ENCODE results near the gene BBS9.
"Not testable (repeated sequence)": the region's sequence is repeated elsewhere in the genome, so short reads cannot be mapped to it uniquely, and the experiment has no call there.

Gene BBS9

GRCh38 chr7:33128990-33129805 lies at the start of gene BBS9:
Gene BBS9, plus strand, starts transcription at chr7:33129564. Its CDS starts 16,689 bp downstream, at chr7:33146253.
- peak; percentile 97 for DNase-seq (ENCODE audit: low spot score)

DNA sequence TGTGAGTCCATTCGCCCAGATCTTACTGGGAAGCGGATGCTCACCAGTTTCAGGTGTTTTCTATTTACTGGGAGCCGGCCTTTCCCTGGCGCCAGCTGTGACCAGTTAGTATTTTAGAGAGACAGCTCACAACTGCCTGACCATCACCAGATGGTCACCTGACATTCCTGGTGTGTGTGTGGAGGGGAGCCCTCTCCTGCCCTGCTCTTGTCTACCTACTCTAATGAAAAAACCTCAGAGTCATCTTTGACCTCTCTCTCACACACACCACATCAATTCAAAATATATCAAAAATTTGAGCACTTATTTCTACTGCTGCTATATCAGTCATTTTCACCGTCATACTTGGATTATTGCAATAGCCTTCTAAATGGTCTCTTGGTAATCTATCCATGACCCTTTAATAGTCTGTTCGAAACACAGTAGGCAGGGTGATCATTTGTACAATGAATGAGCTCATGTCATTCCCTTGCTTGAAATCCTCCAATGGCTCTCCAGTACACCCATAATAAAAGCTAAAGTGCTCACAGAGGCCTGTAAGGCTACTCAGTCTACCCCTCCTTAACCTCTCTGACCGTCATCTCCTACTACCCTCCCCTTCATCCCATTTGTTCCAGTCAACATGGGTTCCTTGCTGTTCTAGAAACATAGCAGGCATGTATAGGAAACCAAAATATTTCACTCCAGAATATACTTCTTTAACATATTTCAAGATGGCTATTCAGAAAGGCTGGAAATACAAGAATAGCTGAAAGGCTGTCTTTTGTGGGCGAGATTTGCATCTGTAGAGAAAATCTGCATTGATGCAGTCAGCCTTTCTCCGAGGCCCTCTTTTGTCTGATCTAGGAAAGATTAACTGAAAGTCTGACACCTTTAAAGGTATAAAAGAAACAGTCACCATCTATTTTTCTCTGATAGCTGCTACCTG lies 49.3 kb upstream of the BBS9 start:
- no peak for FAIRE-seq

More at GRCh38 chr7:33128990-33129805, at the start of gene BBS9:
- peak; percentile 91 for FAIRE-seq

GRCh38 chr7:33087356-33087755 lies 42.0 kb upstream of the BBS9 start:
- FAIRE-seq, result no peak
- no peak for DNase-seq (ENCODE audit: low spot score)

More for the DNA sequence above, 49.3 kb upstream of the BBS9 start:
- DNase-seq (ENCODE audit: low spot score), result no peak

- no peak for FAIRE-seq
Observed at GRCh38 chr7:33087858-33088257, 41.5 kb upstream of the BBS9 start.

GRCh38 chr7:33089142-33089541 lies 40.2 kb upstream of the BBS9 start:
- FAIRE-seq (no peak), DNase-seq (ENCODE audit: low spot score) (no peak)

More at GRCh38 chr7:33087858-33088257, 41.5 kb upstream of the BBS9 start:
- no peak for DNase-seq (ENCODE audit: low spot score)

DNA sequence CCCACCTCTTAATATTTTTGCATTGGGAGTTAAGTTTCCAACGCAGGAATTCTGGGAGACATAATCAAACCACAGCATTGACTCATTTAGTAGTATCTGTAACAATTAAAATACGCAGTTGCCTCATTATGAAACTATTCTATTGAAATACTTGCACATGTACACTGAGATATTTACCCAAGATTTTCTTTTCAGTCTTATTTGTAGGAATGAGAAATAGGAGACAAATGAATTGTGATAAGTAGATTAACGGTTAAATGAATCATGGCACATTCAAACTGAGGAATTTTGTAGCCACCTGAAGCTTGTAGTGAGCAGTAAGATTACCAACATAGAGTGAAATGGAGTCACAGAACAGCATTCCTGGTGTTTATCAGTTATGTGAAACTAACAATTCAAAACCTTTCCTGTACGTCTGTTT lies 38.2 kb upstream of the BBS9 start:
- FAIRE-seq, result no peak
- DNase-seq (ENCODE audit: low spot score), result no peak

GRCh38 chr7:33091641-33092191 lies 37.6 kb upstream of the BBS9 start:
- FAIRE-seq (peak; percentile 40), DNase-seq (ENCODE audit: low spot score) (no peak)

GRCh38 chr7:33093266-33093665 lies 36.1 kb upstream of the BBS9 start:
- DNase-seq (ENCODE audit: low spot score), result no peak
- no peak for FAIRE-seq

DNA sequence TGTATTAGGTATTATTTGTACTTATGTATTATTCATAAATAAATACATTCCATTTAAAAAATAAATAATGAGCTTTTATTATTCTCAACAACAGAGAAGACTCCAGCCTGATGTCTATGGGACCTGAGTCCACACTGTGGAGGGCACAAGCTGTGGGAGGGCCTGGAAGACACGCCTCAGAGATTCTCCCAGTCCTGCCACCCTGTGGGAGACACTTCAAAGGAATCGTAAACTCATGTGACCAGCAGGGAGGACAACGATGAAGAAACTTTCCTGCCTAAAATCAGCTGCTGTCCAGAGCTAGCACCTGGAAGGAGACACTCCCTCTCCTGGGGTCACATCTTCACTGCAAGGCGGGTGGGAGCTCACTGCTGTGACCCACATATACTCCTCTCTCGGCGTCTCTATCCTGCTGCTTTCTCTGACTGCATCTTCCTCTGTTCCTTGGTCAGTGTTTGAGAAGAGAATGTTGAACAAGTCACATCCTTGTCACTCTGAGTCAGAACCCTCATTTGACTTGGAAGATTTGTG lies 34.6 kb upstream of the BBS9 start:
- DNase-seq (ENCODE audit: low spot score), result not testable (repeated sequence)
- FAIRE-seq, result peak; percentile 76

DNA sequence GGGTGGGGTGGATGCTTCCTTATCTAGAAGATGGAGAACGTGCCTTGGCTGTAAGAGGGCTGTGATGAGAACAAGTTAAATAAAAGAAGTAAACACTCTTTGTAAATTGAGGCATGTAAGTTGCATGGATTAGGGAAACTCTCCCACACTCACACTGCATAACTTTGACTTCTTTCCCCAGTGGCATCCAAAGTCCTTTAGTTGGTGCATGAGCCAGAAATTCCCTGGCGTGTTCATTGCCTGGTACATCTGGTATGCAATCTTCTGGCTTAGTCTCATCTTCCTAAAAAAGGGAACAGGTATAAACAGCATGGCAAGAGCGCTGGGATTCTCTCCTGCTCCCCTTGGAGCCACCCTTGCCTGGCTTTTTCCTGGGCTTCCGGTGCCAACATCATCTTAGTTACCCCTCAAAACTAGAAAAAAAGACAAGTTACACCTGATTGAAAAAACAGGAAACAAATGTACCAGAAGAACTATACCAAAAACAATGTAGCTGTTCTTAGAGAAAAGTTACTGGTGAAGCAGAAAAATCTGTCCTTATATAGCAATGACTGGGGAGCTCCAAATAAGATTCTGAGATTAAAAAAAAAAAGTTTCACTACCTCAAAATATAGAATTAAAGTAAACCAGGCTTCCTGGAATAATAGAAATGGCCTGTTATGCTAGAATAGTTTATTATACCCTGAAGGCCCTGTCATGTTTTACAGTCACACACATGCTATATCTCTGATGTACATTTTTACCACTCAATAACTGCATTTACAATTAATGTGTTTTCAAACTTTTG lies 30.0 kb upstream of the BBS9 start:
- no peak for DNase-seq (ENCODE audit: low spot score)
- FAIRE-seq, result no peak

GRCh38 chr7:33100770-33101169 lies 28.6 kb upstream of the BBS9 start:
- DNase-seq (ENCODE audit: low spot score), result no peak

GRCh38 chr7:33101906-33102305 lies 27.5 kb upstream of the BBS9 start:
- DNase-seq (ENCODE audit: low spot score), result no peak
- FAIRE-seq, result no peak

More at GRCh38 chr7:33100770-33101169, 28.6 kb upstream of the BBS9 start:
- no peak for FAIRE-seq

- FAIRE-seq (no peak), DNase-seq (ENCODE audit: low spot score) (no peak)
Observed at GRCh38 chr7:33107136-33108066, 22.0 kb upstream of the BBS9 start.

DNA sequence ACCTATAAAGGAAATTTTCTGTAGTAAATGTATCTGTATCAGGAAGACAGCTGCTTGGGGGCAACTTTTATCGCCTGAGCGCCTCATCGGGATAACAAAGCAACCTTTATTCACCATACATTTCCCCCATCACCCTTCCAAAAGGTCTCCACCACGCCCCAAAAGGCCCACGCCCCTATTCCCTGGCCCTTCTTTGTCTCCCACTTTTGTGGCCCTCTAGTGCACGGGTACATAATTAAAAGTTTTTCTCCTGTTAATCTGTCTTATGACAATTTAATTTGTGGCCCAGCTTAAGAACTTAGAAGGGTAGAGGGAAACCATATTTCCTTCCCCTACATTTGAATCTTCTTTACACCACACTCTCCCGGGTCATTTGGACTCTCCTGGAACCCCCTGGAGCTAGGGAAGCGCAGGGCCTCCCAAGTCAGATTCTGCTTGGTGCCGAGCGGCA lies 20.8 kb upstream of the BBS9 start:
- FAIRE-seq (no peak), DNase-seq (ENCODE audit: low spot score) (no peak)

DNA sequence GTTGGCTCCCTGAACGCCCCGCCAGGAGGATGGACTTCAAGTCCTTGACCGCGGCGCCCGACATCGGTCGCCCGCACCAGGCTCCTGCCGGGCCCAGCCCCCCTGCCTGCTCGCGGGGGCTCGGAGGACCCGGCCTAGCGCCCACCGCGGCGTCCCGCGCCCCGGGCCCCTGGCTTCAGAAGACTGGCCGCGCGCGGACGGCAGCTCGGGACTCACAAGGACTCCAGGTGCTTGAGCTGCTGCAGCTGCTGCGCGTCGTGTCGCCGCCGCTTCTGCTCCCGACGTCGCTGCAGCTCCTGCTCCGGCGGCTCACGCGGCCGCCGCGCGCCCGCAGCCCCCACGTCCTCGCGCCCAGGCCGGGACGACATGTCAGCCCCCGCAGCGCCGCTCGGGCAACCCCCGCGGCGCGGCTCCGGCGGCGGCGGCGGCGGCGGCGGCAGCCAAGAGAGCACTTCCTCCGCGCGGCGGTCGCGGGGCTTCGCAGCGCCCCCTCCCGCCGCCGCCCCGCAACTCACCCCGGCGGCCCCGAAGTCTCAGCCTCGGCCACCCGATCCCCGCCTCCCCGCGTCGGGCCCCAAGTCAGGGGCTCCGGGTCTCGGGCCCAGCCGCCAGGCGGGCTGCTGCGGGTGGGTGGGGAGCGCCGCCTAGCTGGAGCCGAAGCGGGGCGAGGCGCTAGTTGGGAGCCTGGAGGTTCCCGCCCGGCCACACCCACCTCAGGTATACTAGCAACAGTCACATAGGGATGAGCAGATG lies 20.2 kb upstream of the BBS9 start, which contains the start of gene RP9:
Gene RP9, minus strand, starts transcription at position 400 of the 753 bp plus-strand sequence. Its CDS starts 32 bp downstream, at position 368.
- peak; percentile 17 for FAIRE-seq

DNA sequence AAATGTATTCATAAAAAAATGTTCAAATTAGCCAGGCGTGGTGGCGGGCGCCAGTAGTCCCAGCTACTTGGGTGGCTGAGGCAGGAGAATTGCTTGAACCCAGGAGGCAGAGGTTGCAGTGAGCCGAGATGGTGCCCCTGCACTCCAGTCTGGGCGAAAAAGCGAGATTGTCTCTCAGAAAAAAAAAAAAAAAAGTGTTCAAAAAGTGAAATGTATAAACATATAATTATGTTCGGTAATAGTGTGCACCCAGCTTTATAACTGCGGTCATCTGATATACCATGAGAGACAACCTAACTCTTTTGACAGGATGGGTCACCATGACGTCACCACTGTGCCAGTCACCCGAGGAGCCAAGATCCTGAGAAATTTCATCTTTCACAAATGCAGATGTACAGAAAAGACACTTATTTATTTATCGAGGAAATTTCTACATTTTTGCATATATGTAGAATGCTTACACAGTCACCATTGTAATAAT lies 19.6 kb upstream of the BBS9 start:
- DNase-seq (ENCODE audit: low spot score), result no peak
- no peak for FAIRE-seq

More for the DNA sequence above, 20.2 kb upstream of the BBS9 start, which contains the start of gene RP9:
- DNase-seq (ENCODE audit: low spot score), result peak; percentile 93

GRCh38 chr7:33111614-33112013 lies 17.8 kb upstream of the BBS9 start:
- FAIRE-seq (peak; percentile 13), DNase-seq (ENCODE audit: low spot score) (no peak)

DNA sequence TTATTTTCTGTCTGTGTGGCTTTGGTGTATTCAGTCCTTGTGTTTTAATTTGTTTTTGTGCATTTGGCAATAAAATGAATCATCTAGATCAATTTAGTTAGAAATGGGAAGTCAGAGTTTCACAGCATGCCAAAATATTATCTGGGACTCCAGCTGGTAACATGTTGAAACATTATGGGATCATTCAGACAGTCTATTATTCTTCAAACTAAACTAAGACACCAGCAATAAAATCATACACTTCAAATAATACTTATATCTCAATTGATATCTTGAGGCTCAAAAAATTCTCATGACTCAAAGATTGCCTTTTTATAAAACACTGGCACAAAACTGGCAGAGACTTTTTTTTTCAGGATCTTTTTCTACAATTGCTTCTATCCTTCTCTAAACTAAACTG lies 14.4 kb upstream of the BBS9 start:
- FAIRE-seq, result no peak
- DNase-seq (ENCODE audit: low spot score), result no peak

Data from urothelium cell line (cell line).